NCI-H146 treated with DMSO at 0.1 percent for 48 hours (cell line): ENCODE measurements around the gene GOLGA6L7.
"Not testable (repeated sequence)": the region's sequence is repeated elsewhere in the genome, so short reads cannot be mapped to it uniquely, and the experiment has no call there.

ENCODE experiments used
- DNase-seq: peaks from one replicate; lab custom pipeline; 2025; ENCODE audit not compliant: unreplicated experiment; lab: John Stamatoyannopoulos, UW

The GOLGA6L7 gene

DNA sequence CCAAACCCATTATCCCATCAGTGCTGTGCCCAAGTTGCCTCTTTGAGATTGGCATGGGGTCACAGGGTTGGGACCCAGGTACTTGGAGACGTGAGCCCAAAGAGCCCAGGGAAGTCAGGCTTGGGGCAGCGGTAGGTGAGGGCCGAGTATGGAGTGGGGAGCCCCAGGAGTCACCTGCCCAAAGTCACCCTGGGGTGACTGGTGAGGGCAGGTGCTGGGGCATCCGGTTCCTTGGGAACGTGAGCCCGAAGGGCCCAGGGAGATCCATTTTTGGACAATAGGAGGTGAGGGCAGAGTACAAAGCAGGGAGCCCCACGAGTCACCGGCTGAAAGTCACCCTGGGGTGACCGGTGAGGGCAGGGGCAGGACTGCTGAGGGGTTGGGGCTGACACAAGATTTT, 485 bp downstream of the GOLGA6L7 start:
- DNase-seq = not testable (repeated sequence)

DNA sequence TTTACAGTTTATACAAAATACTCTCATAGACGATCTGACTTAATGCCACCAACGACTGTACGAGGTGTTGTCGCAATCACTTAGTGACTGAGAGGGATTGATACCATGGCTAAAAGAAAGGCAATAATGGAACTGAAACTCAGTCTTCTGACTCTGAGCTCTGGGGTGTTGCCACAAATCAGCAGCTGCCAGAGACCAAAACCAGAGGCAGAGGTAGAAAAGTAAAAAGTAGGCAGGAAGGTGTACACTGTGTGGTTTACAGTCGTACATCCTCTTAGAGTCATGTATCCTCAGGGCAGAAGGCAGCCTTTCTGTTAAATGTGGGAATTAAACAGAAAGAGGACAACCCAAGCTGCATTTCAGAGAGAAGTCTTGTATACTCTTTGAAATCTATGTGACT, 1.2 kb downstream of the GOLGA6L7 start:
- not testable (repeated sequence) for DNase-seq

GRCh38 chr15:28844147-28844546, 4.3 kb downstream of the GOLGA6L7 start:
- not testable (repeated sequence) for DNase-seq

DNA sequence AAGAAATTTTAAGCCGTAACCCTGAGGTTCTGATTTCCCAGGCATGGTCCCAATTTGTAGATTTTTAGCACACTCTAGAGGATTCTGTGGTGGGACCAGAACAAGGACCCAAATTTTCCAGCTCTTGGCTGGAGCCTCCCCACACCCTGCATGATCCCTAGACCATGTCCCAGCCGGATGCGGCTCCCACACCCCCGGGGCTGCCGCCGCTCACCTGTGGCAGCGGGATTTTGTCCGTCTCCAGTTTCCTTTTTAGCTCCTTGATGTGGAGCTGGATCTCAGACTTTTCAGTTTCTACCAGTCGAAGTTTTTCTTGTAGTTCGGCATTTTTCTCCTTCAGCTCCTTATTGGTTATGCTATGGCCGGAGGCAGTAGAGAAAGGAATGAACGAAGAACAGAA, 4.9 kb downstream of the GOLGA6L7 start:
- not testable (repeated sequence) for DNase-seq

- not testable (repeated sequence) for DNase-seq
Observed at GRCh38 chr15:28842210-28842609, 6.2 kb downstream of the GOLGA6L7 start.

DNA sequence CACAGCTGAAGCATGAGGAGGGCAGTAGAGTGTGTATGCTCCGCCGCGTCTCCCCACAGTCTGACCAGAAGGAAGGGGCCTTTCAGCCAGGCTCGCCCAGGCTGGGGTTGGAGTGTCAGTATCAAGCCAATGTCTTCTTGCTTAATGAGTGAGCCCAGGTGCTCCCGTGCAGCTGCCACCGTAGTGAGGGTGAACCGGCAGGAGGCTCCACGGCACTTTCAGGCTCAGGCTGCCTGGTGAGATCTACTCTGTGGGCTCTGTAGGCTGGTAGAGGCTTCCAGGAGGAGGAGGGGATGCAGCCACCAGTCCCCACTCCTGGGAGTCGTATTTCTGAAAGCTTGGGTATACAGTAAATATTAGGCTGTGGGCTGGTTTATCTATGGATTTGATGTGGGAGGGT, 8.2 kb downstream of the GOLGA6L7 start:
- not testable (repeated sequence) for DNase-seq

- DNase-seq = not testable (repeated sequence)
Observed at GRCh38 chr15:28834957-28835585, 13.4 kb downstream of the GOLGA6L7 start.

DNA sequence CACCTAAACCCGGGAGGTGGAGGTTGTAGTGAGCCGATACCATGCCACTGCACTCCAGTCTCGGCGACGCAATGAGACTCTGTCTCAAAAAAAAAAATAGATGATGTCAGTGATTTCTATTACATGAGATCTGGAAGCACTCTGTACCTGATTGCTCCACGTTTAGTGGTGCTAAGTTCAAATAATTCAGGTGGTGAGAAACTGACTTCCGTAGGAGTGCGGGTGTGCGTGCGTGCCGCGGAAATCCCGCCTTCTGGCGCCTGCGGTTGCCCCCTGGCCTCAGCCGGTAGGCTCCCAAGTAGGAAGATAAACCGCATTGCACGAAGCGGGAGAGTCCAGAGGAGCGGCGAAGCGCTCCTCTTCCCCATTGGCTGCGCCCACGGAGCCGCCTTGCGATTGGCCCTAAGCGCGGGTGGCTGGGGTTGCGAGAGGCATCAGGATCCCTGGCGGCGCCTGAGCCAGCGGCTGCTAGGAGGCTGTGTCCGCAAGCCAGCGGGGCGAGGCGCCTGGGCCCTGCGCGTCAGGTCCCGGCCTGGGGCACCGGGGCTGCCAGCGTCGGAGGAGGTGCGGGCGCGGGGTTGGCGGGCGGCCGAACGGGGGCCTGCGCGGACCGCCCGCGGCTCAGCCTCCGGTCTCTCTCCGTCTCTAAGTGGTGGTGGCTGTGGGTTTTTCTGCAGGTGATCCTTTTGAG, 16.4 kb downstream of the GOLGA6L7 start:
- not testable (repeated sequence) for DNase-seq

- not testable (repeated sequence) for DNase-seq
Observed at GRCh38 chr15:28821420-28821819, 27.0 kb downstream of the GOLGA6L7 start.

DNA sequence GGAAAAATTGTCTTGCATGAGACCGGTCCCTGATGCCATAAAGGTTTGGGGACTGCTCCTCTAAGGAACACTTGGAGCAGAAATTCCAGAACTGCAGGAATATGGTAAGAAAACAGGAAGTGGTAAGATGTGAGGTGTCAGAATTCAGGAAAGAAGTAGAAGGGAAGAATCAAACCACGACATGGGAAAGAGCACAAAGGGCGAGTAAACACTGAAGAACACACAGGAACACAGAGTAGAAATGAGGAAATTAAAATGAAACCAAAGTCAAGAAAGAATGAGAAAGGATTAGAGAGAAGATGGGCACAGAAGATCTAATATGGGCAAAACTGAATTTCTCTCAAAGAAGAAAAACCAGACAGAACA, 28.5 kb downstream of the GOLGA6L7 start:
- DNase-seq = not testable (repeated sequence)

GRCh38 chr15:28819019-28819929, 29.2 kb downstream of the GOLGA6L7 start:
- DNase-seq = not testable (repeated sequence)

DNA sequence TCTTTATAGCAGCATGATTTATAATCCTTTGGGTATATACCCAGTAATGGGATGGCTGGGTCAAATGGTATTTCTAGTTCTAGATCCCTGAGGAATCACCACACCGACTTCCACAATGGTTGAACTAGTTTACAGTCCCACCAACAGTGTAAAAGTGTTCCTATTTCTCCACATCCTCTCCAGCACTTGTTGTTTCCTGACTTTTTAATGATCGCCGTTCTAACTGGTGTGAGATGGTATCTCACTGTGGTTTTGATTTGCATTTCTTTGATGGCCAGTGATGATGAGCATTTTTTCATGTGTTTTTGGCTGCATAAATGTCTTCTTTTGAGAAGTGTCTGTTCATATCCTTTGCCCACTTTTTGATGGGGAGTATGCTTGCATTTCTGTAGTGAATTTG, 30.3 kb downstream of the GOLGA6L7 start:
- not testable (repeated sequence) for DNase-seq

GRCh38 chr15:28814059-28814458, 34.4 kb downstream of the GOLGA6L7 start:
- DNase-seq = not testable (repeated sequence)

- not testable (repeated sequence) for DNase-seq
Observed at GRCh38 chr15:28813392-28813791, 35.1 kb downstream of the GOLGA6L7 start.

GRCh38 chr15:28811852-28812550, 36.4 kb downstream of the GOLGA6L7 start:
- DNase-seq = not testable (repeated sequence)

DNA sequence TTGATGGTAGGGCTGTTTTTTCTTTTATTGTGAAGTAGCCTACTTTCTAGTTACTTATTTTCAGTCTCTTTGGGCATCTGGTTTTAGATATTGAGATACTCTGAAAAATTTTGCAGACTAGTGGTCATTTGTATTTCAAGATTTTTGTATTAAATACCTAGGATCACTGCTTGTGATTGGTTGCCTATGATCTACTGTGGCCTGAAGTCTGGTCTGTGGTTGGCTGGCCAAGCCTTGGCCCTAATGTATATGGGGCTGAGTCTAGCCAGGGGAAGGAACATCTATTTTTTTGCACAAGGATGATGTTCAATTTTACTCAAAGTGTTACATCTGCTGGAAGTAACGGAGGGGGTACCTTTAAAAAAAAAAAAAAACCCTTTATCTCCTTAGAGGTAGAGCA, 38.0 kb downstream of the GOLGA6L7 start:
- not testable (repeated sequence) for DNase-seq

GRCh38 chr15:28808136-28808535, 40.3 kb downstream of the GOLGA6L7 start:
- DNase-seq = not testable (repeated sequence)

GRCh38 chr15:28800366-28800765, 48.1 kb downstream of the GOLGA6L7 start:
- DNase-seq = not testable (repeated sequence)

- not testable (repeated sequence) for DNase-seq
Observed at GRCh38 chr15:28798234-28798633, 50.2 kb downstream of the GOLGA6L7 start.

- DNase-seq = not testable (repeated sequence)
Observed at GRCh38 chr15:28794231-28794630, 54.2 kb downstream of the GOLGA6L7 start.
